Ovary (tissue), 9 donors: ENCODE measurements around the gene SMAD3. TPM values are rescaled to one million over a fixed set of nuclear protein-coding genes. Genes with fewer than 3 reads are reported as not detected.
A peak's percentile ranks its signal among the peaks of the same experiment; 100 is the strongest.

ENCODE experiments used
- DNase-seq, 5 donors: peaks; one replicate each; pipeline ENCODE4 v3.0.0-alpha.2; 2019 to 2020
- H3K27ac ChIP-seq, 2 donors: fragments of 200-600 bp; one replicate each; pipeline versions ENCODE4 v1.5.1 to v1.8.0; 2019 to 2022
- H3K27me3 ChIP-seq: fragments of 200-600 bp; one replicate; pipeline ENCODE4 v1.8.0; 2022
- H3K36me3 ChIP-seq: fragments of 200-600 bp; sonication (generic); one replicate; pipeline ENCODE4 v1.5.1; 2019
- H3K4me1 ChIP-seq: one replicate; pipeline ENCODE4 v1.8.1; 2013; ENCODE audit warnings: mild to moderate bottlenecking, moderate library complexity; ENCODE audit not compliant: insufficient read depth
- H3K4me3 ChIP-seq: fragments of 200-600 bp; sonication (generic); one replicate; pipeline ENCODE4 v1.5.1; 2017
- H3K9me3 ChIP-seq, 2 donors: fragments of 200-600 bp in 1 of 2; sonication (generic) in 1 of 2; one replicate each; pipeline versions ENCODE4 v1.5.1 to v1.8.1; 2013 to 2019; ENCODE audit warnings: mild to moderate bottlenecking in 1 of 2, moderate library complexity in 1 of 2
- CTCF ChIP-seq, 3 donors: fragments of 450-650 bp in 2 of 3; fragments of 200-600 bp in 1 of 3; IDR thresholded peaks; one replicate each; pipeline versions ENCODE4 v1.5.1 to v1.8.0; 2016 to 2022; ENCODE audit warnings: antibody characterized with exemption in 3 of 3, mild to moderate bottlenecking in 1 of 3
- EP300 ChIP-seq: sonication (generic); formaldehyde crosslinking; IDR thresholded peaks from one replicate; pipeline ENCODE4 v1.6.1; 2017; ENCODE audit warnings: antibody characterized with exemption
- POLR2A ChIP-seq: fragments of 450-650 bp; IDR thresholded peaks from one replicate; pipeline ENCODE4 v1.6.1; 2017; ENCODE audit warnings: antibody characterized with exemption, mild to moderate bottlenecking, moderate library complexity
- WGBS, 3 donors: extraction: QIAGEN DNeasy Blood & Tissue Kit in 1 of 3; methylation state at CpG; one replicate each; pipeline versions ENCODE4 v1.1.5 to v1.1.7; 2013 to 2017; 5-methylcytosine and 5-hydroxymethylcytosine counted together
- intact Hi-C, 4 donors: fragments of 100-400 bp; cut with DNase I; formaldehyde crosslinking; loops; one replicate each; pipeline versions ENCODE4 v1.11.0 to v1.15.1; 2022 to 2023
- polyA plus RNA-seq, 2 donors: library from polyadenylated mRNA; stranded (reverse); fragments of 200-250 nt in 1 of 2; fragments of 350-450 nt in 1 of 2; fragmentation: Illumina TruSeq in 1 of 2; extraction: RNeasy Lipid Tissue Mini Kit (QIAGEN cat#74804) in 1 of 2; gene quantifications; one replicate each; pipeline ENCODE4 v1.2.3, GENCODE V29; 2013 to 2014
- total RNA-seq, 7 donors: library from RNA; depleted of rRNA in 2 of 7; stranded (reverse); fragments of >200 nt in 2 of 7; fragmentation: NEBNext Ultra II Directional in 3 of 7; extraction: Animal tissue kit (Norgen Biotek cat#: 25700) in 3 of 7; gene quantifications; one replicate each; pipeline versions ENCODE4 v1.1.0 to v1.2.4, GENCODE V29; 2016 to 2023
- donor health status: DM: no; HTN: no; CAD: no; lungs with moderate emphysema.
- donor health status: DM: no; HTN: no; CAD: no.
- donor health status: Bipolar disorder and iron deficiency.
- donor health status: DM: yes; HTN: yes; CAD: no.
- donor health status: DM: no; HTN: no; CAD: no.
- donor health status: DM: yes; HTN: yes; CAD: no.

SMAD3 gene
- total and polyA plus RNA-seq, 9 donors: 18.7 to 78.6 (median 46.0) TPM

- H3K27me3 ChIP-seq: no peaks in the 10 kb centered on the region
- intact Hi-C loops: no loop called here
- H3K4me3 ChIP-seq: no peak overlapping the region
- peaks cover 47% of the 10 kb centered on the region for H3K4me1 ChIP-seq
- no peaks in the 10 kb centered on the region for H3K36me3 ChIP-seq
- peak in 1 of 5 donors; percentile 44 for DNase-seq
- no peaks in the 10 kb centered on the region for H3K9me3 ChIP-seq
- no peak for TF ChIP-seq CTCF (IDR thresholded peaks at IDR 0.05)
- TF ChIP-seq EP300: no peak
- no peak for TF ChIP-seq POLR2A
- H3K27ac ChIP-seq: peak overlapping the region; percentile 49 to 80
- WGBS, 3 donors: 7 to 10% (median 9%) methylated on average over 4 of the region's 4 CpGs
Observed at GRCh38 chr15:67135494-67135893, 70.1 kb downstream of the SMAD3 start.

GRCh38 chr15:67136802-67137201 is 71.4 kb downstream of the SMAD3 start:
- Histone ChIP-seq H3K36me3 (no peaks in the 10 kb centered on the region), H3K27ac (peak overlapping the region in 1 of 2 donors; percentile 57), H3K4me3 (no peak overlapping the region), H3K9me3 (no peaks in the 10 kb centered on the region), H3K4me1 (peaks cover 45% of the 10 kb centered on the region), H3K27me3 (no peaks in the 10 kb centered on the region)
- TF ChIP-seq EP300 (no peak), CTCF (IDR thresholded peaks at IDR 0.05) (no peak), POLR2A (no peak)
- peak in 1 of 5 donors; percentile 16 for DNase-seq
- 81 to 91% (median 89%) methylated on average over 3 of the region's 3 CpGs for WGBS, 3 donors
- intact Hi-C loops: no loop called here

DNA sequence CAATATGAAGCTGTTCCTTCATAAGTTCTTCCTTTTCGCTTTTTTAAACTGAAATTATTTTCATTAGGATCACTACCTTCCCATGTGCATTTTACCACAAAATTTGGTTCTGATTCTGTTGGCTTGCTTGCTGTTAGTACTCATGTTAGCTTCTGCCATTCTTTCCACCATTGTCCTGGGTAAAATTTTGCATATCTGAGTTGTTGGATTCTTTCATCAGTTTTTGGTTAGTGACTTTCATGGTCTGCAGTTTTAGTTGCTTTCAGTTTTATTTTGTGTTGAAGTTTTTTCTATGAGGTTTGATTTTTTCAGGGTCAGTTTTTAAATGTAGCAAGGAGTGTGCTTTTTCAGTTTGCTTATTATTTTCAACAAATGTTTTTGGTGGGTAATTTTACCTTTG is 71.9 kb downstream of the SMAD3 start:
- H3K4me3 ChIP-seq: no peak overlapping the region
- H3K27me3 ChIP-seq: no peaks in the 10 kb centered on the region
- H3K36me3 ChIP-seq: no peaks in the 10 kb centered on the region
- DNase-seq: no peak
- peak overlapping the region in 1 of 2 donors; percentile 57 for H3K27ac ChIP-seq
- WGBS, 3 donors: 85 to 90% (median 90%) methylated on average over 1 of the region's 1 CpG
- peaks cover 44% of the 10 kb centered on the region for H3K4me1 ChIP-seq
- TF ChIP-seq EP300 (no peak), CTCF (IDR thresholded peaks at IDR 0.05) (no peak), POLR2A (no peak)
- no peaks in the 10 kb centered on the region for H3K9me3 ChIP-seq
- intact Hi-C loops: no loop called here

DNA sequence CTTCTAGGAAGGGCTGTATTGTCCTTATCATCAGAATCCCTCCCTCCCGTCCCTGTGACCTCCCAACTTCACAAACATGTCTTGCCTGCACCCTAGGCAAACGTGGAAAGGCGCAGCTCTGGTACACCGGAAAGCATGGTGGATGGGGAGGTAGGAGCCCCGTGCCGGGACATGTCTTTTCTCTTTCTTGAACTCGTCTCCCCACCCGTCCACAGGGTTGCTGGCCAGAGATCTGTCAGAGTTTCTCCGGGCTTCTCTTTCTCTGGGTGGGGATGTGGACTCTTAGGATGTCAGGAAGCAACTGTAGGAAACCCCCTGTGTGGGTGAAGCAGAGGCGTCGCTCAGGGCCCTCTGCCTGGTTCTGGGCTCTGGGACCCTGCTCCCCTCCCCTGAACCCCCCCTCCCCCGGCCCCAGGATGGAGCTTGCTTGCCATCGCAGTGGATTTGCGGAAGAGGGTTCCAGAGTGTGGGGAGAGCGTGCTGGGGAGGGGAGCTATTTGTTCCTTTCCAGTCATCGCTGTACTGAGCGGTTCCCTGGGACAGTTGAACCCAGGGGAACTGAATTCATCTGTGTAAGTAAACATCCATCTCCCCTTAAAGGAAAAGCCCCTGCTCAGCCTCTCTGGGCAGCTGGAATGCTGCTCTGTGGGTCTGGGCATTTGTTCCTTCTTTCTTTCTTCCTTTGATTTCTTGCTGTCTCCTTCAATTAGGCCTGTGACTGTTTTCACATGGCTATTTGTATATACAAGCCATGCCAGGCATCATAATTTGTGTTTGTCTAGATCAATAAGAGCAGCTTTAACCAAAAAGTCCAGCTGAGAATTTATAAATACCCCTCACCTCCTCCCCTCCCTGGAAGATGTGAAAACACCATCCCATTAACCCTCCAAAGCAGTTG is 72.8 kb downstream of the SMAD3 start:
- TF ChIP-seq EP300: no peak
- TF ChIP-seq POLR2A: no peak
- no peak for TF ChIP-seq CTCF (IDR thresholded peaks at IDR 0.05)
- WGBS, 3 donors: 14 to 34% (median 22%) methylated on average over 17 of the region's 17 CpGs
- Histone ChIP-seq H3K36me3 (no peaks in the 10 kb centered on the region), H3K4me1 (peaks cover 42% of the 10 kb centered on the region), H3K9me3 (no peaks in the 10 kb centered on the region), H3K27me3 (no peaks in the 10 kb centered on the region), H3K27ac (peak overlapping the region in 1 of 2 donors; percentile 57), H3K4me3 (peak overlapping the region; percentile 19)
- peak in 1 of 5 donors; percentile 32 for DNase-seq
- intact Hi-C loops: no loop called here
